ENCODE results near the gene CENPU. TPM values are rescaled to one million over a fixed set of nuclear protein-coding genes. Genes with fewer than 3 reads are reported as not detected.

Gene CENPU
- total and polyA plus RNA-seq, 2 donors (not counting 1 experiment from before 2014, with no cell fraction given) = 1.6 to 2.1 TPM

- Histone ChIP-seq H3K36me3 (replicated peaks in 1 of 2; ENCODE audit: control extremely low read depth in 1 of 2, control insufficient read depth in 1 of 2, extremely low read depth in 1 of 2, insufficient read depth in 2 of 2, low read length in 1 of 2) (peaks cover 1 to 12% of the 10 kb centered on the region in 2 experiments), H3K27ac (ENCODE audit: low read length in 2 of 2) (peak overlapping the region in 1 of 2 donors; percentile 44)
These were observed 87.8 kb downstream of the CENPU start for GRCh38 chr4:184645904-184646610.

More at GRCh38 chr4:184645904-184646610, 87.8 kb downstream of the CENPU start:
- CTCF ChIA-PET = interaction anchor here (2.7 kb wide), 1 partner anchor 382 kb away, joined by 10 read pairs; no protein-coding TSS in a partner anchor
- peaks cover 24 to 30% of the 10 kb centered on the region in 2 donors for H3K4me1 ChIP-seq (ENCODE audit: control insufficient read depth in 2 of 2, insufficient read depth in 2 of 2, low read length in 2 of 2)
- TF ChIP-seq EZH2 (IDR thresholded peaks at IDR 0.05; ENCODE audit: borderline replicate concordance, insufficient read depth, low read depth, low read length, poor library complexity, severe bottlenecking) = no peak
- TF ChIP-seq CTCF (IDR thresholded peaks at IDR 0.05) = no peak
- POLR2A ChIA-PET = no interaction called here
- Mint-ChIP-seq H3K4me3 (no peak overlapping the region), H3K27me3 (no peaks in the 10 kb centered on the region), H3K9me3 (ENCODE audit: insufficient read depth) (no peaks in the 10 kb centered on the region), H3K4me1 (peaks cover 60% of the 10 kb centered on the region), H3K27ac (no peak overlapping the region)
- H3K27me3 ChIP-seq (replicated peaks in 1 of 4; ENCODE audit: control extremely low read depth in 1 of 4, control insufficient read depth in 3 of 4, insufficient read depth in 4 of 4, low read length in 3 of 4) = no peaks in the 10 kb centered on the region
- no peaks in the 10 kb centered on the region for H3K9me3 ChIP-seq (ENCODE audit: control extremely low read depth in 1 of 3, control insufficient read depth in 2 of 3, insufficient read depth in 1 of 3, low read length in 2 of 3)
- H4K20me1 ChIP-seq (ENCODE audit: control insufficient read depth, insufficient read depth, low read length, poor library complexity, severe bottlenecking) = peaks cover 36% of the 10 kb centered on the region
- ATAC-seq (ENCODE audit: low read depth) = no peak
- H2AFZ ChIP-seq (ENCODE audit: insufficient read depth, low read depth, low read length, poor library complexity, severe bottlenecking) = no peak overlapping the region
- peaks cover 84% of the 10 kb centered on the region for H3K79me2 ChIP-seq (ENCODE audit: control insufficient read depth, insufficient read depth, low read length)
- no peak for DNase-seq
- no peak overlapping the region for H3K9ac ChIP-seq (ENCODE audit: low read length)
- no peak overlapping the region for H3K4me3 ChIP-seq (ENCODE audit: control extremely low read depth in 1 of 5, extremely low read depth in 1 of 5, insufficient read depth in 1 of 5, low read depth in 2 of 5, low read length in 4 of 5)
- WGBS (ENCODE audit: insufficient coverage) = no CpG with 5 or more reads among the region's 6 CpGs
- intact Hi-C loops (cut with micrococcal nuclease) = loop anchor here (5.0 kb wide), 1 partner anchor 566 kb away; no protein-coding TSS in a partner anchor
- H3K4me2 ChIP-seq (replicated peaks; ENCODE audit: low read depth, low read length, poor library complexity, severe bottlenecking) = no peak overlapping the region
